Natural killer cell treated with Interleukin-12 subunit alpha and Interleukin-12 subunit beta and Interleukin-15 and Interleukin-18, amount 100 ng/mL, for 72 hours (primary cell): ENCODE results near the gene TBXAS1. TPM values are rescaled to one million over a fixed set of nuclear protein-coding genes. Genes with fewer than 3 reads are reported as not detected.

Experiments used
- ATAC-seq, 2 donors: fragments of 150-1000 bp; cut with Tn5 transposase in 1 of 2; sonication (Bioruptor Pico), chemical (Tn5 transposase) in 1 of 2; 2 replicates each; pipeline ENCODE4 v1.10.0; 2021
- DNase-seq: peaks from one replicate; pipeline ENCODE4 v3.0.0; 2022; ENCODE audit warnings: low spot score
- H3K27ac Mint-ChIP-seq, 2 donors: 1 replicate in 1 of 2; 2 replicates in 1 of 2; pipeline ENCODE4 v1.8.0; 2022; ENCODE audit warnings: mixed read lengths in 2 of 2, mild to moderate bottlenecking in 1 of 2, moderate library complexity in 1 of 2
- H3K27me3 Mint-ChIP-seq, 2 donors: 1 replicate in 1 of 2; 2 replicates in 1 of 2; pipeline ENCODE4 v1.8.0; 2022; ENCODE audit warnings: mixed read lengths in 2 of 2
- H3K36me3 Mint-ChIP-seq: one replicate; pipeline ENCODE4 v1.8.0; 2022; ENCODE audit warnings: mixed read lengths
- H3K4me1 Mint-ChIP-seq, 2 donors: 1 replicate in 1 of 2; 2 replicates in 1 of 2; pipeline ENCODE4 v1.8.0; 2022; ENCODE audit warnings: low read depth in 2 of 2, mixed read lengths in 2 of 2, mild to moderate bottlenecking in 1 of 2
- H3K4me3 Mint-ChIP-seq: one replicate; pipeline ENCODE4 v1.8.0; 2022; ENCODE audit warnings: mixed read lengths
- H3K9me3 Mint-ChIP-seq: 2 replicates; pipeline ENCODE4 v1.8.0; 2022; ENCODE audit warnings: mixed read lengths
- total RNA-seq, 2 donors: library from RNA; stranded (reverse); gene quantifications; one replicate each; pipeline ENCODE4 v1.2.3, GENCODE V29; 2022

TBXAS1 gene
- total RNA-seq, 2 donors from 2014 or later = 104 to 130 TPM

DNA sequence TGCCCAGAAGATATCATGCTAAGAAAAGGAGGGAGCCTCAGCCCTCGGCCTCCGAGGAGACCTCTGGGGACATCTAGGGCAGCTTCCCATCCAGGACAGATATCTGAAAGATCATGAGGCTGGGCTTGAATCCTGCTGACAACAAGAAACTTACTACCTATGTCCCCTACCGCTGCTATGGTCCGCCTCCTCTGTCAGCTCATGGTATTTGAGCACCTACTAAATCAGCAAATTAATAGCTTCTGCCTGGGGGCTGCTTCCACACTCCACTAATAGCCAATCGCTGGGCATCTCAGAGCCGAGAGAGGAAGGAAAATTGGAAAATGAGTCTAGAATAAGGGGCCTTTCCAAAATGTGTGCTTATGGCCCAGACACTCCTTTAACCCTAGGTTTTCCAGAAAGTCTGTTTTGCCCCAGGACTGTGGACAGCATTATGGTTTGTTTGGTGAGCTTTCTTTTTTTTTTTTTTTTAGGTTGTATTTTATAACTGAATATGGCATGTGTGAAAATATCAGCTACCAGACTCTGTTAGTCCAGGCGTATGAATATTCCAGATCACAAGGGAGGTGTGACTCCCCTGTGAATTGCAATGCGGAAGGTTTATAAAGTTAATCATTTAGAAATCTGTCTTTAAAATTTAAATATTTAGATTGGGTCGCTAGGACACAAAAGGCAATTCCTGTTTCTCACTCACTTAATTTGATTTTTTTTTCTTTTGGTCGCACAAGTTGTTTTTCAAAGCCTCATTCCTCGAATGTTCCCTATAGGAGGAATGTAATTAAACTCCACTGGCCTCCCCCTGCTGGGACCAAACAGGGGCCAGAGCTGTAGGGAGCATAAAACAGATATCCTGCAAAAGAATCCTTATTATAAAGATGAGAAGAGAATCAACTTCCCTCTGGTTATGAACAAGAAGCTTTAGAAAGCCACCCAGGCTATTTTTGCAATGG is 144.3 kb downstream of the TBXAS1 start:
- H3K27ac Mint-ChIP-seq = no peak overlapping the region
- no peaks in the 10 kb centered on the region for H3K9me3 Mint-ChIP-seq
- H3K4me1 Mint-ChIP-seq = peaks cover 6 to 24% of the 10 kb centered on the region in 2 donors
- no peaks in the 10 kb centered on the region for H3K27me3 Mint-ChIP-seq
- no peak overlapping the region for H3K4me3 Mint-ChIP-seq
- DNase-seq = no peak
- ATAC-seq = no peak
- peaks cover 7% of the 10 kb centered on the region for H3K36me3 Mint-ChIP-seq

GRCh38 chr7:139974179-139974811 is 145.2 kb downstream of the TBXAS1 start:
- no peak for ATAC-seq
- Mint-ChIP-seq H3K4me3 (no peak overlapping the region), H3K4me1 (peaks cover 6 to 24% of the 10 kb centered on the region in 2 donors), H3K27me3 (no peaks in the 10 kb centered on the region), H3K36me3 (no peaks in the 10 kb centered on the region), H3K9me3 (no peaks in the 10 kb centered on the region), H3K27ac (peak overlapping the region in 1 of 2 donors; percentile 39)
- DNase-seq = no peak

- no peak for ATAC-seq
- Mint-ChIP-seq H3K36me3 (no peaks in the 10 kb centered on the region), H3K27me3 (no peaks in the 10 kb centered on the region), H3K4me1 (peaks cover 18 to 33% of the 10 kb centered on the region in 2 donors), H3K9me3 (no peaks in the 10 kb centered on the region), H3K4me3 (no peak overlapping the region), H3K27ac (peak overlapping the region; percentile 37 to 86)
- DNase-seq = no peak
Observed at GRCh38 chr7:139976055-139976837, 147.2 kb downstream of the TBXAS1 start.

DNA sequence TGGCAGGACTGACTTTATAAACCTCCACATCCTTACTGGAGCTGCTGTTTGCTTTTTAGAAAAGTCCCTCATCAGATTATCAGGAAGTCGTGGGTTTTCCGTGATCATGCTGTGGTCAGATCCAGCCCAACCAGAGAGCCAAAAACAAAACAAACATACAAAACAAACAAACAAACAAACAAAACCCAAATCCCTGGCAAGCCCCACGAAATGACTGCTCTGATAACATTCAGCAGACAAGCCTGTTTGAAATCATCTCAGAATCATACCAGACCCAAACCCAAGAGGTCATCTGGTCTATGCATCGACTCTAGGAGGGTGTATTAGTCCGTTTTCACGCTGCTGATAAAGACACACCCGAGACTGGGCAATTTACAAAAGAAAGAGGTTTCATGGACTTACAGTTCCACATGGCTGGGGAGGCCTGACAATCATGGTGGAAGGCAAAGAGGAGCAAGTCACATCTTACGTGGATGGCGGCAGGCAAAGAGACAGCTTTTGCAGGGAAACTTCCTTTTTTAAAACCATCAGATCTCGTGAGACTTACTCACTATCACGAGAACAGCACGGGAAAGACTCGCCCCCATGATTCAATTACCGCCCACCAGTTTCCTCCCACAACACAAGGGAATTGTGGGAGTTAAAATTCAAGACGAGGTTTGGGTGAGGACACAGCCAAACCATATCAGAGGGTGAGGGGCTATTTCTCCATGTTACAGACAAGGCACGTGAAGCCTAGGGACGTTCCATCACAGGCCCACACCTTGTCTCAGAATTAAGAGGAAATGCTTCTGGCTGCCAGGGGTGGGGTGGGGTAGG is 148.0 kb downstream of the TBXAS1 start:
- H3K27me3 Mint-ChIP-seq = no peaks in the 10 kb centered on the region
- no peaks in the 10 kb centered on the region for H3K36me3 Mint-ChIP-seq
- H3K4me3 Mint-ChIP-seq = no peak overlapping the region
- ATAC-seq (no peak), DNase-seq (no peak)
- no peaks in the 10 kb centered on the region for H3K9me3 Mint-ChIP-seq
- peaks cover 18 to 30% of the 10 kb centered on the region in 2 donors for H3K4me1 Mint-ChIP-seq
- H3K27ac Mint-ChIP-seq = peak overlapping the region; percentile 37 to 86

GRCh38 chr7:139981511-139981895 is 152.4 kb downstream of the TBXAS1 start:
- DNase-seq (no peak), ATAC-seq (no peak)
- peak overlapping the region; percentile 79 to 95 for H3K27ac Mint-ChIP-seq
- H3K9me3 Mint-ChIP-seq = no peaks in the 10 kb centered on the region
- H3K4me3 Mint-ChIP-seq = no peak overlapping the region
- H3K36me3 Mint-ChIP-seq = no peaks in the 10 kb centered on the region
- H3K27me3 Mint-ChIP-seq = no peaks in the 10 kb centered on the region
- peaks cover 26 to 28% of the 10 kb centered on the region in 2 donors for H3K4me1 Mint-ChIP-seq

DNA sequence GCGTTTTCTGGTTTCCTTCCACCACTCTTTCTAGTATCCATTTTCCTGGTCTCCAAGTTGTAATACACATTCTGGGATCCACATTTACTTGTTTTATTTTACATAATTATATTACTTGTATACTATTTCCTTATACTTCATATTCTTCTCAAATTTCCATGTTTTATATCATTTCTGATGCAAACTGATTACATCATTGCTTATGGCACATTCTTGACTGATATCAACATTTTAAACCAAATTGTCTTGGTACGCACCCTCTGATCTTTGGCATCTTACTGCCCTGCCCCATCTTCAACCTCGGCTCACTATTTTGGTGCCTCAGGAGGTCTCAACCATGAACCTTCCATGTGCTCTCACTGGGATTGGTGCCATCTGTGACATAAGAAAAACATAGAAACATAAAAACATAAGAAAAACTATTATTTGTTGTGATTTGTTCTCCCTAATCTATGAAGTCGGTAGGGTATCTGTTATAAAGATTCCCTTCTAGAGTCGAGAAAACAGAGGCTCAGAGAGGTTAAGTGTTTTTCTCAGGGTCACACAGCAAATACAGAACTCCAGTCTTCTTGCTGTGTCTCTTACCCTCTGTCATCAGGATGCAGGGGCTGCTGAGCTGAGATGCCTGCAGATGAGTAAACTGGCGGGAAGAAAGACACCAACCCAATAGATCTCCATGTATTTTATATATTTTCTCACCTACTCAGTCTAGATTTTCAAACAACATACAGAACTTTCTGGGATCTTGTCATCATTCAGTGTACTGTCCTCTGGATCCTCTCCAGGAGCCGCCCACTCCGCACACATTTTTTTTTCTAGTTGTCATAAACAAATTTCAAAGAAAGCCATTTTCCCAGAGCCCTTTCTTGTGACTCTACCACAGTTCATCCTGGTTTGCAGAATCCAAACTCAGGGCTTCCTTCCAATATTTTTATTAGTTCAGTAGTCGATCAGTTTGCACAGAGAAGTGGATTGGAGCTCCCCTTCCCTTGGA is 154.2 kb downstream of the TBXAS1 start:
- Mint-ChIP-seq H3K27ac (peak overlapping the region in 1 of 2 donors; percentile 68), H3K4me1 (peaks cover 23% of the 10 kb centered on the region in 2 donors), H3K36me3 (peaks cover 4% of the 10 kb centered on the region), H3K27me3 (no peaks in the 10 kb centered on the region), H3K4me3 (no peak overlapping the region), H3K9me3 (no peaks in the 10 kb centered on the region)
- DNase-seq (no peak), ATAC-seq (no peak)

DNA sequence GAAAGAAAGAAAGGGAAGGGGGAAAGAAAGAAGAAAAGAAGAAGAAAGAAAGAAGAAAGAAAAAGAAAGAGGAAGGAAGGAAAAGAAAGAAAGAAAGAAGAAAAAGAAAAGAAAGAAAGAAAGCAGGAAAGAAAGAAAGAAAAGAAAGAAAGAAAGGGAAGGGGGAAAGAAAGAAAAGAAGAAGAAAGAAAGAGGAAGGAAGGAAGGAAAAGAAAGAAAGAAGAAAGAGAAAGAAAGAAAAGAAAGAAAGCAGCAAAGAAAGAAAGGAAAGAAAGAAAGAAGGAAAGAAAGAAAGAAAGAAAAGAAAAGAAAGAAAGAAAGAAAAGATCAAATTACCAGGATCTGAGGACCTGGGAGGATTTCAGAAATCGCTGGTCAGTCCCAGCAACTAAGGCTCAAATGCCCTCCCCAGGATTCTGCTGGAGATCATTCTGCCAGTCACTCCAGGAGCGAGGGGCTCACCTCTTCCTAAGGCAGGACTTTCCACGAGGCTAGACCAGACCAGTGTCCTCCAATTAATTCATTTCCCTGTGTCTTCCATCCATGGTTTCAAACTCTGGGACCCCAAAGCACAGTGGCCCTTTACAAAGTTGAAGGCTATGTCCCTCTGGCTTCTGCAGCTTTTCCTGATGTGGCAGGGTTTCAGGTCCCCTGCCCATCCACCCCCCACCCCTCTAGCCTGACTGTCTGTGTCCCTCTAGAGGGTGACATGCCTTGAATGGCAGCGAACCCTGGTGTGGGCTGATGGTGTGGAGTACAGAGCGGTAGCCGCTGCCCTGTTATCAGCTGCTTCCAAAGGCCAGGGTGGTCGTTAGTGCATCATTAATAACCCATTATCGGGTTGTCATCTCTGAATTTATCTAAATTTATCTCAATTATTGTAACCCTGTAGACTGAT is 155.8 kb downstream of the TBXAS1 start:
- no peak for ATAC-seq
- Mint-ChIP-seq H3K36me3 (peaks cover 4% of the 10 kb centered on the region), H3K9me3 (no peaks in the 10 kb centered on the region)

DNA sequence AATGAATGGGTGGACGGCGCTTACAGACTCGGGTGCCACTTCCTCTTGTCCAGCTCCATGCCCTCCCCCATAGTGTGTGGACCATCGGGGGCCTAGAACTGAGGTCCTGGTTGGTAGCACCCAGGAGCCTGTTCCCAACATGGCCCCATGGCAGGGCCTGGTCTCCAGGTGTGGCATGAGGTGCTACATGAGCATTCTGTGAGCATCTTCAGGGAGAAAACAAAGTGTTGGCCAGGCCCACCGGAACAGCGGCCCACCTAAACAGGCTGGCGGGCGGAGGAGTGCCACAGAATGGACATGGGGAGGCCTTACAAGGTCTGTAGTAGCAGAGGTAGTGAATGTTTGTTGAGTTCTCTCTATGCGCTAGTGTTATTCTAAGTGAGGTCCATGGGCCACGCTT is 156.7 kb downstream of the TBXAS1 start:
- DNase-seq (no peak), ATAC-seq (no peak)
- Mint-ChIP-seq H3K4me1 (peaks cover 12 to 22% of the 10 kb centered on the region in 2 donors), H3K27ac (peak overlapping the region in 1 of 2 donors; percentile 68), H3K9me3 (no peaks in the 10 kb centered on the region), H3K36me3 (peaks cover 4% of the 10 kb centered on the region), H3K27me3 (no peaks in the 10 kb centered on the region), H3K4me3 (no peak overlapping the region)

More for the DNA sequence above, 155.8 kb downstream of the TBXAS1 start:
- DNase-seq = no peak
- Mint-ChIP-seq H3K4me3 (no peak overlapping the region), H3K27me3 (no peaks in the 10 kb centered on the region), H3K4me1 (peaks cover 21 to 28% of the 10 kb centered on the region in 2 donors), H3K27ac (peak overlapping the region; percentile 4 to 68)

DNA sequence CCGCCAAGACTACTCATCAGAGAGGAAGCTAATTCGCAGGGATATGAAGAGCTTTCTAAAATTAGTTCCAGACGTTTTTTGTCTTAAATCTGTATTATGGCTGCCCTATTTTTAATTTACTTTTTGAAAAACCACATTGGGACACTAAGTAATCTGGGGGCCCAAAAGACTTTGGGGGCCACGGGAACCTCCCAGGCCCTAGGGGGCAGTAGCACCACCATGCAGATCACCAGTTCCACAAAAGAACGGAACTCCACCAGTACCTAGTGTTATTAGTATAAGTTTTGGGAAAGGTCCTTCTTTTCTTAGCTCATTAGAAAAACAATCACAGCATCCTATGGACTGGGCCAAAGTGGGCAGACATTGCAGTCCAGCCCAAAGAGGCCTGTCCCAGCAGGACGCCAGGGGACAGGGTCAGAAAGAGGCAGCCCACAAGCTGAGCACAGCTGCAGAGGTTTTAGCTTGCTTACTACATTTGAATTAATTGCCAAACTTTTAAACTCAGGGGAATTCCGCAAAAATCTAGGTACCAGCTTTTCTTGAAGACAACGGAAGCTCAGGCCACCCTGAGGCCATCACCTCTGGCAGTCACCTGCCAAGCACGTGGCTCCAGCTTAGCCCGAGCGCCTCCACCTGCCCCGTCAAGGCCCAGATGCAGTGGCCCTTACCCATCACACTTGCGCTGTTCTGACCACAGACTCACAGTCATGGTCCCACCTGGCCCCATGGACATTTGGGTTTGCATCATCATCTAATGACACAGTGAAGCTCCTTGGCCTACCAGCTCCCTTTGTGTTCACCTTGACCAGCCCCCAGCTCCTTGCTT is 158.8 kb downstream of the TBXAS1 start:
- no peak for ATAC-seq
- H3K27me3 Mint-ChIP-seq = no peaks in the 10 kb centered on the region
- H3K36me3 Mint-ChIP-seq = peaks cover 4% of the 10 kb centered on the region
- DNase-seq = no peak
- H3K9me3 Mint-ChIP-seq = no peaks in the 10 kb centered on the region
- H3K4me3 Mint-ChIP-seq = no peak overlapping the region
- H3K27ac Mint-ChIP-seq = peak overlapping the region in 1 of 2 donors; percentile 68
- H3K4me1 Mint-ChIP-seq = peaks cover 11 to 27% of the 10 kb centered on the region in 2 donors

DNA sequence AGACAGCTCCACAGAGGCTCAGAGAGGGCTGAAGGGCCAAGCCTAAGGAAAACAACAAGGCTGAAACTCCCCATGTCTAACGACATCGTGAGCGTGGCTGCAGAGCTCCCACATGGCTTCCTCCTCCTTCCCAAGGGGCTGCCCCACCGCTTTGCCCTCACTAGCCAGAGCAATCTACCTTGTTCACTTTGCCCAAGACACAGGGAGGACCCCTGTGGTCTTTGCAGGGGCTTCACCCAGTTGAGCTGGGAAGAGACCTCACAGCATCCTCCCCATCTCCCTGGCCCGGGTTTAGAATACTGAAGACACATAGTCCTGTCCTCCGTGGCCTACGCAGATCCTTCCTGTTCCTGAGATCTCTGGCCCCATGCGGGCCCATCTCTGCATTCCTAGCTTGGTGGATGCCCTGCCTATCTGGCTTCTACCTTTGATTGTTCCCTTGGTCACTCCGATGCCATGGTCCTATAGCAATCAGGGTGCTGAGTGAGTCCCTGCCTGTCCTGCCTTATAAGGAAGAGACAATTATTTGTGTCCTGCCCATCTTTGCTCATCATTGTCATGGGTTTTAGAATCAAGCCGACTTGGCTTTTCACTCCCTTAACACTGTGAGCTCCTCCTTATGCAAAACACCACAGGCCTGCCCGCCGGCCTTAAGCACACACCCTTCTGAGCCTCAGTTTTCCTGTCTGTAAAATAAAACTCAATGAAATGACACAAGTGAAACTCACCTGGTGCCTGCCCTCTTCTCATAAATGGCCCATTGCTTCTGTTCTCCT is 160.5 kb downstream of the TBXAS1 start:
- Mint-ChIP-seq H3K36me3 (peaks cover 4% of the 10 kb centered on the region), H3K27ac (peak overlapping the region in 1 of 2 donors; percentile 68)

More for the DNA sequence above, 160.5 kb downstream of the TBXAS1 start:
- Mint-ChIP-seq H3K4me1 (peaks cover 4 to 24% of the 10 kb centered on the region in 2 donors), H3K4me3 (no peak overlapping the region), H3K9me3 (no peaks in the 10 kb centered on the region), H3K27me3 (no peaks in the 10 kb centered on the region)
- ATAC-seq = no peak
- DNase-seq = no peak
